AG09319 (cell line): Measurements from ENCODE around the gene HEPHL1.

Experiments
- DNase-seq: peaks from one replicate; pipeline ENCODE4 v3.0.0-alpha.2; 2010; ENCODE audit warnings: low read depth; ENCODE audit errors: extremely low read depth
- CTCF ChIP-seq: IDR thresholded peaks from 2 replicates; pipeline ENCODE4 v1.5.1; 2011; ENCODE audit warnings: low read depth, mild to moderate bottlenecking, inconsistent platforms, low read length, moderate library complexity

The HEPHL1 gene

DNA sequence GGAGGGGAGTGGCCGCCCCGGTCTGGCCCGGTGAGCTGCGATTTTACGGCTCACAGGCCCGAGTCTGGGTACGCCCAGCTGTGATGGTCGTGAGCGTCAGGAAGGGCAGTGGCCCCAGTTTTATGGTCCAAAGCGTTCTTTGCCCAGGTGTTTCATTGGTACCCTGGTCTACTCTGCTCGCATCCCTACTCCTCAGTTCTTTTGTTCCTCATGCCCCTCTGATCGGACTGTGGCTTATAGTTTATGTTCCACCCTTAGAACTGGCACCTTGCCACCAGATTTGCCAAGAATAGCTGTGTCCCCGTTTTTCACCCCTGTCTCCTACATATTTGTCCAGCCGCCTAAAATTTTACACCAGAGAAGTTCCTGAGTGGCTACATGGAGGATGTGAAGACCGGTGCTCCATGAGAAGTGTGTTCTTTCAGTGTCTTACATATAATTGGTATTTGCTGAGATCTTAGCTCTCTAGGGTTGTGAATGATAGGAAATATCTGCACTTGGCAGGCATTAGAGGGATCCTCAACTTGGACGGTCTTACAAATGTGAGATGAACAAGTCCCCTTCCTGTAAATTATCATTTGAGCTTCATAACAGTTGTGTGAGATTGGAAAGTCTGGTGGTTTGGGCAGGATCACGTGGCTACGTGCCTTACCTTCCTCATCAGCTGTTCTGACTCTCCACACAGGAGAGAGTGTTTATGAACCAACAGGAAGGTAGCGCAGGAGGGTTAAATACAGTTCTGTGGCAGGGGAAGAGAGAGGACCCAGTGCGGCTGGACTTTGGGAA is 108.6 kb downstream of the HEPHL1 start:
- no peak for TF ChIP-seq CTCF
- no peak for DNase-seq

DNA sequence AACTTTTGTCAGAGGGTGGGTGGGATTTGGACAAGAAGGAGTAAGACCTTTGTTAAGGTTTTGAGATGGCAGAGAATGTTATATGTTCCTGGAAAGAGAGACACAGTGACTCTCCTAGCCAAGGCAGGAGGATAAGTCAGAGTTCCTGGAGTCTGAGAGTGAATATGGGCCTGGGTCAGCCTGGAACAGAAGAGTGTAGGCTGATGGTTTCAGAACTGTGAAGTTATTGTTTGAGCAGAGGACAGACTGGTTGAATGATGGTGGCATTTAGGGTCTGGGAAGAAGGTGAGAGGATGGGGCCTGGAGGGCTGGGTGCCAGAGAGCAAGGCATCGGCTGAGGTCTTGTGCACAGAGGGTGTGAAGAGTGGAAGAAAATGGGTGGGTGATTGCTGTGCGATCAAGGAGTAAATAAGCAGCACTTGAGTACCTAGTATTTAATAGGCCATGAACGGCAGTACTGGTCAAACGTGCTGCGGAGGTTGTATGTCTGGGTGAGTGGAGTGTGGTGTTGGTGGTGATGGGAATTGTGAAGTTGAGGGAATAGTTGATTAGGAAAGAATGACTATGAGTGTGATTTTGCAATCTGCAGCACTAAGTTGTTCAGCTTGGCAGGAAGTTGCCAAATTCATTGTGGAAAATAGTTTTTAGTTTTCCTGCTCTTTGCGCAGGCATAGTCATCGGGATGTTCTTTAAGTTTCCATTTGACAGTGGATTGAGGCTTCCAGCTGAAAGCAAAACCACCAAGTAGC is 109.3 kb downstream of the HEPHL1 start:
- no peak for TF ChIP-seq CTCF
- DNase-seq: peak; percentile 77

DNA sequence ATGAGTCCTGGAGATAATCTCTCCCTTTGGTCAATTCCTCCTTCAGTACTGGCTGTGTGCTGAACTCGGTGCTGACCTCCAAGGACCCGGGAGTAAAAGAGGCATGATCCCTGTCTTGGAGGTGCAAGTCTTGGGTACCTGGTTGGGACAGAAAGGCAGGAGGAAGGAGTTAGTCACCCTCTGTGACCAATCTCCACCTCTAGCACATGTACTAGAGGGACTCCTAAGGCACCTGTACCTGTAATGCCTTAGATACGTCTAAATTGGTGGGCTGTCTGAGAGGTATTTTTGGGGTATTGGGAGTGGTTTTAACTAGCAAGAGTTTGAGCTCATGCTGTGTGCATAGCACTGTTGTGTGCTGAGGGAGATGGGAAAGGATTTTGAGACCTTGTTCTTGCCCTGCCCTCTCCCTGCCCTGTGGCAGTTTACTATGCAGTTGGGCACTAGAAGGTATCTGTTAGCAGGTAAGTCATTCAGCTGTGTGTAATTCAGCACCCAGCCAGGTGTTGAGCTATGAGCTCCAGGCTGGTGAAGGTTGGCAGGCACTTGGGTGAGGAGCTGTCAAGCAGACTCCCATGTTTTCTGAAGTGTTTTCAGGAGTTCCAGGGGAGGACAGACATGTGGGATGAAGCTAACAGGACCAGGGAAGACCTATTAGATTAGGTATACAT is 110.0 kb downstream of the HEPHL1 start:
- no peak for TF ChIP-seq CTCF
- DNase-seq: no peak

DNA sequence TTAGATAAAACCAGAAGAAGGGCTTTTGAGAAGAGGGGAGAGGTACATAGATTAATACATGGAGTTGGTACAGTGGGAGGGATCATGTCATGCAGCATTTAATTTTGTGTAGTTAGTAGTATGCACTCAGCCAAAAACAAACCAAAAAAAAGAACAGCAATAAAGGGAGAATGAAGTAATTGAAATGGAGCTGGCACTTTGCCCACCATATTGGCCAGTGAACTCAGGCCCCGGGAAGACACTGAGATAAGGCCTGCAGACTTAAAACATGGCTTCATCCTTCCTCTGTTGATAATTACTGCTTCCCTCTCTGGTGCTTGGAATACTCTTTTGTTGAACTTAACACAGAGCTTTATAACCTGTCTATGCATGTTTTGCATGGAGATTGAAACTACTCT is 110.6 kb downstream of the HEPHL1 start:
- no peak for DNase-seq
- no peak for TF ChIP-seq CTCF

- no peak for TF ChIP-seq CTCF
- DNase-seq: peak; percentile 46
Measured at GRCh38 chr11:94132152-94132558, 111.0 kb downstream of the HEPHL1 start.

DNA sequence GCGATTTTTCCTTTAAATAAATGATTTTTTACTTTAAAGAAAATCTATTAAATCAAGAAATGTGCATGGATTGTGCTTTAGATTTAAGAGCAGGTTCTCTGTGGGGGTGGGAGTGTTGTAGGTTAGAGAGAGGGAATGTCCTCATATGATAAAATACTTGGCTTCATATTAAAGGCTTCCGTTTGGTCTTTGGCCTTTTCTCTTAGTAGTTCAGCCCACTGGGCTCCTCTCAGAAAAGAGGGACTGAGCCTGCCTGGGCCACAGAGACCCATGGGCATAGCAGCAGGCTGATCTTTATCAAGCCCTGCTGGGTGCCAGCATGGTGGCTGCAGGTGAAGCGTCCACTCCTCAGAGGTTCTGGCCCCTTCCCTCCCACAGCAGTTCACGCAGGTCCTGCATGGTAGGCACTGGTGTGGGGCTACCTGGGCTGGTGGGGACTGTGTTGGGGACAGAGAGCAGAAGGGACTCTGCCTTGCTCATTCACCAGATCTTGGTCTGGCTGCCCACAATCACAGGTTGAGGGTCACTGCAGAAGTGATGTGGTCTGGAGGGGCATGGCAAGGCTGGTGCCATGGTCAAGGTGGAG is 111.8 kb downstream of the HEPHL1 start:
- DNase-seq: no peak
- TF ChIP-seq CTCF: no peak
